SW480 (cell line): ENCODE measurements around the gene TNFRSF14.

ENCODE experiments used
- DNase-seq: peaks from one replicate; pipeline ENCODE4 v3.0.0-alpha.2; 2016; ENCODE audit warnings: low spot score

Gene TNFRSF14

GRCh38 chr1:2602866-2603520, 46.8 kb downstream of the TNFRSF14 start:
- DNase-seq, result no peak

- DNase-seq, result no peak
Observed at GRCh38 chr1:2603521-2604155, 47.5 kb downstream of the TNFRSF14 start.

- DNase-seq, result no peak
Observed at GRCh38 chr1:2604156-2604843, 48.1 kb downstream of the TNFRSF14 start.

GRCh38 chr1:2604844-2605508, 48.8 kb downstream of the TNFRSF14 start:
- DNase-seq, result no peak

- no peak for DNase-seq
Observed at GRCh38 chr1:2605509-2606395, 49.6 kb downstream of the TNFRSF14 start.

GRCh38 chr1:2606396-2606880, 50.3 kb downstream of the TNFRSF14 start:
- no peak for DNase-seq

GRCh38 chr1:2606881-2607621, 50.9 kb downstream of the TNFRSF14 start:
- DNase-seq, result no peak

GRCh38 chr1:2607641-2608091, 51.5 kb downstream of the TNFRSF14 start:
- no peak for DNase-seq

GRCh38 chr1:2609319-2610035, 53.3 kb downstream of the TNFRSF14 start:
- no peak for DNase-seq

- DNase-seq, result no peak
Observed at GRCh38 chr1:2610036-2610959, 54.1 kb downstream of the TNFRSF14 start.

- DNase-seq, result peak; percentile 29
Observed at GRCh38 chr1:2611031-2611501, 54.9 kb downstream of the TNFRSF14 start.

GRCh38 chr1:2611621-2612437, 55.7 kb downstream of the TNFRSF14 start:
- DNase-seq, result no peak

- no peak for DNase-seq
Observed at GRCh38 chr1:2612591-2613365, 56.6 kb downstream of the TNFRSF14 start.
